COR-L47 (cell line): ENCODE data around the gene PITPNC1.

Experiments used
- DNase-seq: peaks from one replicate; lab custom pipeline; 2025; lab: John Stamatoyannopoulos, UW

PITPNC1 gene

GRCh38 chr17:67434061-67434525, 57.0 kb downstream of the PITPNC1 start:
- no peak for DNase-seq

- DNase-seq, result no peak
These were observed 58.0 kb downstream of the PITPNC1 start for GRCh38 chr17:67435122-67435521.

- no peak for DNase-seq
These were observed 58.7 kb downstream of the PITPNC1 start for GRCh38 chr17:67435786-67436185.

GRCh38 chr17:67436233-67436632, 59.2 kb downstream of the PITPNC1 start:
- DNase-seq, result no peak

DNA sequence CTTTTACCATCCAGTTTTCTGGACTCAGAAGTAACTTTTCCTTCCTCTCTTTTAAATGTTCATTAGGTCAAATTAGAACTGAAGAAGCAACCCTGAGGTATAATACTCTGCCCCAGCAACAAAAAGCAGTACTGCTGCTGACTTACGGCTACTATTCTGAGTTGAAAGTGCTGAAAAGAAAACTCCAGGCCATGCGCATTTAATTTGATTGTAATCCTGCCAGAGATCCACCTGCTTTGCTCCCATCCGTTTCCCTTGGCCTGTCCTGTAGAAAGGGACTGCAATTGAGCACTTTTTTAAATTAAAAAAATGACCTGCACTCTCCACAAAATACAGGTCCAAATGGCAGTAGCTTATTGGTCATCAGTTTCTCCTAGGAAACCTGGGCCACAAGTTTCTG, 61.6 kb downstream of the PITPNC1 start:
- no peak for DNase-seq

DNA sequence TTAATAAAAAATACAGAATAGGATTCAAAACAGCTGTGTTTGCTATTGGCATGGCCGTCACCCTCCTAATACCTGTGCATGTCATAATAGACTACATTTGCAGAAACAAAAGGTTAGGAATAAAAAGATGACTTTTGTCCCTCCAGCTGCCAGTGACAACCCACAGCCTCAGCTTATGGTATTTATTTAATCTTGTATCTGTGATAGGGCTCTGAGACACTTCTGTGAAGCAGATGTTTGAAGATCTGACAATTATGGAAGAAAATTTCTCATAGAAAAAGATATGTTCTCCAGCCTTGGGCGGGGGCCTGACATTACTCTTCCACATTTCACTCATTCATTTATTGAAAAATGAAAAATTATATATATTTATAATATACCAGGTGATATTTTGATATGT, 62.2 kb downstream of the PITPNC1 start:
- DNase-seq, result no peak

- no peak for DNase-seq
These were observed 63.4 kb downstream of the PITPNC1 start for GRCh38 chr17:67440277-67441051.

- DNase-seq, result no peak
These were observed 64.2 kb downstream of the PITPNC1 start for GRCh38 chr17:67441052-67441895.

- DNase-seq, result no peak
These were observed 64.8 kb downstream of the PITPNC1 start for GRCh38 chr17:67441896-67442219.

DNA sequence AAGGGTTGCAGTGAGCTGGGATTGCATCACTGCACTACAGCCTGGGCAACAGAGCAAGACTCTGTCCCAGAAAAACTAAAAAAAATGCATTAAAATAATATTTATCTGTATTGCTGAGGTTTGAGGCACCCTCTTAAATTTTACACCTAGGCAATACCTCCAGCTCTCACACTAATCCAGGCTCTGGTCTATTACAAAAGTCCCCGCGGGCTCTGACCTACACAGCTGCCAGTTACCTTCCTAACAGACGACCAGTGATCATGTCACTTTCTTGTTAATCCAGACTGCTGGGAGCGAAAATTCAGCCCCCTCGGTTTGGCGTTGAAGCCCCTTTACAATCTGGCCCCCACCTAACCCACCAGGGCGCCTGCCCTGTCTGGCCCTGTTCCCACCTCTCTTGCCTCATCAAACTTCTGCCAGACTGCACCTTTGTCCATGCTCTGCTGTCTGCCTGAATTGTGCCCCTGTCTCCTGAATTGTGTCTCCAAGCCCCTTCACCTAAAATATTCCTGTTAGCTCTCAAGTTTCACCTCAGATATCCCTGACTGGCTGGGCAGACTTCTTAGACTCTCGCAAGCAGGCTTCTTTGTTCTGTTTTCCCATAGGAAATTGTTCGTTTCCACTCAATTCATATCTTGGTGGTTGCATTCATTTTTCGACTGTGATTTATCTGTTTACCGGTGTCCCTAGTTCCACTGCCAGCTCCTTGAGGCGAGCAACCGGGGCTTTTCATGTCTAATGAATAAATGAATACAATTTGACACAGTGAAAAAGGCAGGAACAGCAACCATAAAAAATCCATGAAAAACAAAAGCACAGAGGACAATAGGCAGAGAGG, 65.9 kb downstream of the PITPNC1 start:
- DNase-seq, result no peak

DNA sequence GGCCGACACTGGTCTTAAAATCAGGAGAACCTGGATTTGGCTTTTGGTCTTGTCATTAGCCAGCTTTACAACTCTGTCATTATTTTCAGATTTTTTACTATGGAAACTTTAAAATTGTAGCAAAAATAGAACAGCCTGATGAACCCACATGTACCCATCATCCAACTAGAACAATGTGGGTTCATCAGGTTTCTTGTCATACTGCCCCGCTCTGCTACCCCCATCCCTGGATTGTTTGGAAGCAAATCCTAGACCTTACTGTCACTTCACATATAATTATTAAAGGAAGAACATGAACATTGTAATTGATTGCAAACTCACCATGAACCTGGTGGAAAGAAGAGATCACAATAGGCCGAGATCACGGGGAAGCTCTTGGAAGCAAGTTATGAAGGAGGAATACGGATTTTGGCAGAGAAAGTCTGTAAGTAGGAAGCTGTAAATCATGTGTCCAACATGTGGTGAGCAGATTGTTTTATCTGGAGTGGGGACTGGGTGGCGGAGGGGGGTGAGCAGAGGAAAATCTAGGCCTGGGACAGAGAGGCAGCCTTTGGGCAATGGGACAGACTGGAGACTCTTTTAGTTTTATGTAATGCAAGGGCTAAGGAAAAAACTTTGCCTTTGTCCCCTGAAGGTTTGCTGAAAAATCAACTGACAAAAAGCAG, 67.0 kb downstream of the PITPNC1 start:
- DNase-seq, result no peak

GRCh38 chr17:67448449-67448848, 71.4 kb downstream of the PITPNC1 start:
- no peak for DNase-seq

GRCh38 chr17:67449065-67449464, 72.0 kb downstream of the PITPNC1 start:
- no peak for DNase-seq

DNA sequence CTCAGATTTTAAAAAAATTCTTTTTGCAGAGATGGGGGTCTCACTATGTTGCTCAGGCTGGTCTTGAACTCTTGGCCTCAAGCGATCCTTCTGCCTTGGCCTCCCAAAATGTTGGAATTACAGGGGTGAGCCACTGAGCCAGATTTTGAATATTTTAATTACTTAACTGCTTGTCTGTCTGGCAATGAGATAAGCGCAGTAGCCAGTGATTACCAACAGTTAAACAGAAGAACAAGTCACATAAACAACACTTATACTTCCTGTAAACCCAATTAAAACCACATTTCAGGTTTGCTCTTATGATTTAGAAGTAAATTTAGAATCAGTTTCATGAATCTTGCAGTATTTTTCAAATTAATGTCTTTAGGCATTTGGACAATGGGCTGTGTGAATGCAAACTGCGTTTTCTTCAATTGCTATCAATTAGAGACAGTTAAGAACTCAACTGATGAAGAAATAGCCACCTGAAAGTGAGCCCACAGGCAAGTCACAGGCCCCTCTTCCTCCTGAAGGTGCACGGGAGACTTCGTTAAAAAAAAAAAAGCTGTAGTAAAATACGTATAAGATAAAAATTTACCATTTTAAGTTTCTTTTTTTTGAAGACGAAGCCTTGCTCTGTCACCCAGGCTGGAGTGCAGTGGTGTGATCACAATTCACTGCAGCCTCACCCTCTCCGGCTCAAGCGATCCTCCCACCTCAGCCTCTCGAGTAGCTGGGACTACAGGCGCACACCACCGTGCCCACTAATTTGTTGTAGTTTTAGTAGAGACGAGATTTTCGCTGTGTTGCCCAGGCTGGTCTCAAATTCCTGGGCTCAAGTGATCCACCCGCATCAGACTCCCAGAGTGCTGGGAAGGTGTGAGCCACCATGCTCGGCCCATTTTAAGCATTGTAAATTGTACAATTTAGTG, 73.0 kb downstream of the PITPNC1 start:
- no peak for DNase-seq

DNA sequence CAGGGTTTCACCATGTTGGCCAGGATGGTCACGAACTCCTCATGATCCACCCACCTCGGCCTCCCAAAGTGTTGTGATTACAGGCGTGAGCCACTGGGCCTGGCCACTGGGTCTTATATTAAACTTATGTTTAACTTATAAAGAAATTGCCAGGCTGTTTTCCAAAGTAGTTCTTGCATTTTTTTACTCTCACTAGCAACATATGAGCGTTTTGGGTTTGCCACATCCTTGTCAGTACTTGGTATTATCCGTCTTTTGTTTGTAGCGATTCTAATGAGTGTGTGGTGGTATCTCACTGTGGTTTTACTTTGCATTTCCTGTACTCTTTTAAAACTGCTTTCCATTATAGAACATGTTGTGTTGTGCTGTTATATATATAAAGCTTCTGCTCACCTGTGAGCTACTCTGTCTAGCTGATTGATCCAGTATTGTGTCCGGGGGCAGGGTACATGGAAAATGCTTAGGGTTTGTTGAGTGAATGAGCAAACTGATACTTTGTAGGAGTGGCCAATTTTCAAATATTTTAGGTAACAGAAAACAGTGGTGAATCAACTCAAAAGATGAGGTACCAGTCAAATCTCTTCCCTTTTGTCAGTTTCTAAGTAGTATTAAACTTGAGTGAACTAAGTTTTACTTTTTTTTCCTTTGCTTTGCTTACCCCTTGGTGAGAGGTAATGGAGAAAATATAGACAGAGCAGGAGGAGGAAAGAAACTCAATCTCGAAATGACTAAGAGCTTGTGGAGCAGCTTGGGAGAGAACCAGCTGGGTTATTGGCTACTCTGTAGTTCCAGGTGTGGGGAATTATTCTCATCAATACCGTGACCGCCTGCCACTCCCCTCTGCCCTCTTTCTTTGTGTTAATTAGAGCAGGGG, 75.8 kb downstream of the PITPNC1 start:
- DNase-seq, result no peak

GRCh38 chr17:67456103-67456502, 79.0 kb downstream of the PITPNC1 start:
- no peak for DNase-seq

- no peak for DNase-seq
These were observed 79.8 kb downstream of the PITPNC1 start for GRCh38 chr17:67456889-67457288.

- DNase-seq, result no peak
These were observed 81.1 kb downstream of the PITPNC1 start for GRCh38 chr17:67458203-67458602.

GRCh38 chr17:67459985-67460384, 82.9 kb downstream of the PITPNC1 start:
- DNase-seq, result no peak
